BJ (cell line): ENCODE data around the gene SAMM50. TPM values are rescaled to one million over a fixed set of nuclear protein-coding genes. Genes with fewer than 3 reads are reported as not detected.

Experiments
- CTCF ChIA-PET: fragments of 350-600 bp; formaldehyde crosslinking; extraction: SDS; loops from one replicate; lab custom pipeline; 2021; ENCODE audit warnings: antibody characterized with exemption, inconsistent platforms; lab: Yijun Ruan, JAX
- POLR2A ChIA-PET: fragments of 300-600 bp; sonication (Branson Sonifier 250); formaldehyde crosslinking; extraction: SDS; loops from one replicate; lab custom pipeline; 2021; ENCODE audit warnings: antibody characterized with exemption; lab: Charles Lee
- DNase-seq: peaks from one replicate; pipeline ENCODE4 v3.0.0-alpha.2; 2011; ENCODE audit warnings: low read depth
- H3K27me3 ChIP-seq: 2 replicates; pipeline ENCODE4 v1.6.0; 2011; ENCODE audit warnings: low read length; ENCODE audit not compliant: control insufficient read depth, insufficient read depth
- H3K36me3 ChIP-seq: 2 replicates; pipeline ENCODE4 v1.5.1; 2011; ENCODE audit warnings: low read length; ENCODE audit not compliant: control insufficient read depth, insufficient read depth
- H3K4me3 ChIP-seq: 2 replicates; pipeline ENCODE4 v1.5.1; 2011; ENCODE audit warnings: low read depth, mild to moderate bottlenecking, control low read depth, low read length
- polyA plus RNA-seq: library from polyadenylated mRNA; depleted of rRNA; stranded (reverse); fragments of >200 nt; gene quantifications from 2 replicates; pipeline ENCODE4 v1.2.3, GENCODE V29; 2011
- TF ChIP-seq, protein P1 (sequence below): IDR thresholded peaks from 2 replicates; pipeline ENCODE4 v1.5.1; 2011; ENCODE audit warnings: low read depth, mild to moderate bottlenecking, control low read depth, inconsistent platforms, low read length, moderate library complexity; ENCODE audit not compliant: insufficient read depth

The SAMM50 gene
- polyA plus RNA-seq, 1 experiment, result 40.7 TPM

DNA sequence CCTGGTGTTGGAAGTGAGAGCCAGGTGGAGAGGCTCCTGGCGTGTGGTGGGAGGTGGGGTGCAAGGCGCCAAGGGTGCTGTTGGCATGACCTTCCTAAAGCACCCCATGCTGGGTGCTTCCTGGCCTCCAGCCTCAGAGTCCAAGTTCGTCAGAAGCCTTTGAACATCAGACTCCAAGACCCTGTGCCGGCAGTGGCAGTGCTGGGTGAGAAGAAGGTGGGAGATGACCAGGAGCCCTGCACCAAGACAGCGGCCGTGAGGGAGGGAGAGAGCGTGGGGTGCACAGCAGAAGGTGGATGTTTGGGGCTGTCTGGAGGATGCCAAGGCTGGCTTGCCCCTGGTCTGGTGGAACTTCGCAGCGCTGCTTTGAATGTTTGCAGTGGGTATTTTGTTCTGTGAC is 39.2 kb downstream of the SAMM50 start:
- peaks cover 40% of the 10 kb centered on the region for H3K36me3 ChIP-seq
- TF ChIP-seq, protein P1, sequence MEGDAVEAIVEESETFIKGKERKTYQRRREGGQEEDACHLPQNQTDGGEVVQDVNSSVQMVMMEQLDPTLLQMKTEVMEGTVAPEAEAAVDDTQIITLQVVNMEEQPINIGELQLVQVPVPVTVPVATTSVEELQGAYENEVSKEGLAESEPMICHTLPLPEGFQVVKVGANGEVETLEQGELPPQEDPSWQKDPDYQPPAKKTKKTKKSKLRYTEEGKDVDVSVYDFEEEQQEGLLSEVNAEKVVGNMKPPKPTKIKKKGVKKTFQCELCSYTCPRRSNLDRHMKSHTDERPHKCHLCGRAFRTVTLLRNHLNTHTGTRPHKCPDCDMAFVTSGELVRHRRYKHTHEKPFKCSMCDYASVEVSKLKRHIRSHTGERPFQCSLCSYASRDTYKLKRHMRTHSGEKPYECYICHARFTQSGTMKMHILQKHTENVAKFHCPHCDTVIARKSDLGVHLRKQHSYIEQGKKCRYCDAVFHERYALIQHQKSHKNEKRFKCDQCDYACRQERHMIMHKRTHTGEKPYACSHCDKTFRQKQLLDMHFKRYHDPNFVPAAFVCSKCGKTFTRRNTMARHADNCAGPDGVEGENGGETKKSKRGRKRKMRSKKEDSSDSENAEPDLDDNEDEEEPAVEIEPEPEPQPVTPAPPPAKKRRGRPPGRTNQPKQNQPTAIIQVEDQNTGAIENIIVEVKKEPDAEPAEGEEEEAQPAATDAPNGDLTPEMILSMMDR, result no peak
- POLR2A ChIA-PET, result no interaction called here

DNA sequence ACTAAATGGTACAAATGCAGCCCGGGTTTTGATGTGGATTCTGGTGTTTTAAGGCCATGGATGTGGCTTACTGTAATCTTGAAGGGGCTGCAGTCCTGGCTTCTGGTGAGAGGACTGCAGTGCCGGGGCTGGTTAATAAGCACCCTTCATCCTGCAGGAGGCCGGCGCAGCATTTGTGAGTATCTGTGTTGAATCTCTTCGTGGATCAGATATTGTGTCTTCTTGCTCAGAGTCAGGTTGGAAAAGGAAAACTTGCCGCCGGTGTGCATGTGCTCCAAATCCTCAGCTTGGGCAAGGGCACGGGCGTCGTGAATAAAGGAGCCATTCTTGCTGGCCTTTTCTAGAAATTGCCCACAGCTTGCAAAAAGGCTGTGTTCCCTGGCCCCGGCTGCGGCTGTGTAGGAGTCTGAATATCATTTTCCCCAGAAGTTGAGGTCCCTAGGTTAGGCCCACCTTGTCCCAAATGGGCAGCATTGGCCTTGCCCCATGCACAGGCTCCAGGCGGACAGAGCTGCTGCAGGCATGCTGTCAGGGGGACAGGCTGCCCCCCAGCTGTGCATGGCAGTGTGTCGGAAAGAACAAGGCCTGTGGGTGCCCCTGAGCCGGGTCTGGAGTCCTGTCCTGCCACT is 39.9 kb downstream of the SAMM50 start:
- no peaks in the 10 kb centered on the region for H3K27me3 ChIP-seq
- CTCF ChIA-PET, result interaction anchor here (0.6 to 6.9 kb wide), 3 partner anchors 78 to 630 kb away, joined by 3 to 150 read pairs (median 3); no protein-coding TSS in a partner anchor

More for the DNA sequence above, 39.2 kb downstream of the SAMM50 start:
- CTCF ChIA-PET, result interaction anchor here (0.8 to 6.9 kb wide), 12 partner anchors 12 to 678 kb away, joined by 3 to 150 read pairs (median 6); no protein-coding TSS in a partner anchor
- no peak for DNase-seq
- Histone ChIP-seq H3K27me3 (no peaks in the 10 kb centered on the region), H3K4me3 (no peak overlapping the region)

DNA sequence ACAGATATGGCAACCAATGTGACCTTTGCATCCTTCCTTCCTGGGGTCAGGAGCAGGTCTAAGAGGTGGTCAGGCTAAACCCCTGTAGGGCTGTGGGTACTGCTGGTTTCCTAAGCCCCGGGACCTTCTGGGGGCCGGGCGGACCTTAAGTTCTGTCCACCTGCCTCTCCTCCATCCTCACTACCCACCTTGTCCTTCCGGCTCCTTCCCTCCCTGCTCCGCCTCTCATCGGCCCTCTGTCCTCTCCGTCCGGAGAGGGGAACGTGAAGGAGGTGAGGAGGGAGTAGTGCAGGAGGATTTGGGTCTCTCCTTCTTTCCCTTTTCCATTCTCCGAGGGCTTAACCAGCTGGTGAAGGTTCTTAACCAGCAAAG is 40.5 kb downstream of the SAMM50 start:
- Histone ChIP-seq H3K4me3 (no peak overlapping the region), H3K36me3 (peaks cover 33% of the 10 kb centered on the region), H3K27me3 (no peaks in the 10 kb centered on the region)
- TF ChIP-seq, protein P1, result no peak
- CTCF ChIA-PET, result interaction anchor here (0.6 to 6.9 kb wide), 2 partner anchors 77 to 629 kb away, joined by 3 to 150 read pairs; no protein-coding TSS in a partner anchor
- POLR2A ChIA-PET, result no interaction called here
- DNase-seq, result no peak

More for the DNA sequence above, 39.9 kb downstream of the SAMM50 start:
- POLR2A ChIA-PET, result no interaction called here
- DNase-seq, result no peak
- H3K36me3 ChIP-seq, result peaks cover 35% of the 10 kb centered on the region
- TF ChIP-seq, protein P1, result no peak
- H3K4me3 ChIP-seq, result no peak overlapping the region

DNA sequence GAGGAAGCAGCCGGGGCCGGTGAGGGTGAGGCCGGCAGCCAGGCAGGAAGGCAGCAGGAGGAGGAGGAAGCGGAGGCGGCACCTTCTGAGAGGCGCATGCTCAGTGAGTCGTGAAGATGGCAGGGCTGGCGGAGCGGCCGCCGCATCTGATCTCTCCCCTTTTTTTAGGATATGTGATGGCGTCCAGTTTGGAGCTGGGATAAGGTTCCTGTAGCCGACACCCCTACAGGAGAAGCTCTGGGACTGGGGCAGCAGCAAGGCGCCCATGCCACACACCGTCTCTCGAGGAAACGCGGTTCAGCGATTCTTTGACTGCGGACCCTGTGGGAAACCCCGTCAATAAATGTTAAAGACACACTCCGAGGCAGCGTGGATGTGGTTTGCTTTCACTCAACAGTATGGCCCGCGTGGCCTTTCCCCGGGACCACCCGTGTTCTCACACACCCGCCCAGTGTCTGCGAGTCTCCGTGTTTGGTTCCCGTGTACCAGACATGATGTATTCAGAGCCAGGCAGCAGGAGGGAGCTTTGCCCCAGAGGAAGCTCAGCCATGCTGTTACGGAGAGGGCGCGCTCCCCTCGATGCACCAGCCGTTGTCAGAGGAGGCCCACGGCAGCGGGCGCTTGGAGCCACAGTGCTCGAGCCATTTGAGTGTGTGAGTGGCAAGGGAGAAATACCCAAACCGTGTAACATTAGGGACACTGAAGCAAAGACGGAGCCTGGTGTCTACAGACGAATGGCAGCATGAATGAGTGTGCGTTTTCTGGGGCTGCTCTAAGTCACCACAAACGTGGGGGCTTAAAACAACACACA is 41.1 kb downstream of the SAMM50 start:
- ChIA-PET POLR2A (no interaction called here), CTCF (no interaction called here)
- TF ChIP-seq, protein P1, result no peak
- no peak for DNase-seq
- Histone ChIP-seq H3K36me3 (peaks cover 33% of the 10 kb centered on the region), H3K4me3 (no peak overlapping the region), H3K27me3 (no peaks in the 10 kb centered on the region)

DNA sequence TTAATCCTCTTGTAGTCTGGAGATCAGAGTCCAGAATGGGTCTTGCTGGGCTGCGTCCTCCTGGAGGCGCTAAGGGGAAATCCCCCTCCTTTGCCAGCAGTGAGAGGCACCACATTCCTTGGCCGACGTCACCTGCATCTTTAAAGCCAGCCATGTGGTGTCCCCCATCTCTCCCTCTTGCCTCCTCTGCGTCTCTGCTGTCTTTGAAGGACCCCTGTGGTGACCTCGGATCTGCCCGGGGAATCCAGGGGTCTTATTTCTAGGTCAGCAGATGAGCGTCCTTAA is 41.7 kb downstream of the SAMM50 start:
- peaks cover 30% of the 10 kb centered on the region for H3K36me3 ChIP-seq
- ChIA-PET POLR2A (no interaction called here), CTCF (no interaction called here)
- no peak overlapping the region for H3K4me3 ChIP-seq
- no peaks in the 10 kb centered on the region for H3K27me3 ChIP-seq
- no peak for DNase-seq
- TF ChIP-seq, protein P1, result no peak
